Tibial nerve (tissue), 4 donors: Measurements from ENCODE around the gene PRUNE2.

Experiments used
- CTCF ChIP-seq, 5 experiments: fragments of 200-600 bp in 3 of 5; fragments of 450-650 bp in 2 of 5; sonication (generic) in 3 of 5; IDR thresholded peaks; one replicate each; pipeline ENCODE4 v1.5.1; 2016 to 2019; ENCODE audit warnings: antibody characterized with exemption in 5 of 5, mild to moderate bottlenecking in 3 of 5, moderate library complexity in 2 of 5
- EP300 ChIP-seq, 2 donors: sonication (generic); formaldehyde crosslinking; IDR thresholded peaks; one replicate each; pipeline ENCODE4 v1.6.1; 2017; ENCODE audit warnings: antibody characterized with exemption in 2 of 2, mild to moderate bottlenecking in 1 of 2
- POLR2A ChIP-seq, 2 donors: fragments of 450-650 bp; IDR thresholded peaks; one replicate each; pipeline ENCODE4 v1.6.1; 2017; ENCODE audit warnings: antibody characterized with exemption in 2 of 2, mild to moderate bottlenecking in 2 of 2, moderate library complexity in 2 of 2

GRCh38 chr9:76654575-76654974 lies 251.3 kb downstream of the PRUNE2 start:
- TF ChIP-seq CTCF (IDR thresholded peaks at IDR 0.05), result no peak
- TF ChIP-seq POLR2A (IDR thresholded peaks at IDR 0.05), result no peak
- TF ChIP-seq EP300 (IDR thresholded peaks at IDR 0.05), result no peak
